OCI-LY7 (cell line): ENCODE results near the gene APPL1. TPM values are rescaled to one million over a fixed set of nuclear protein-coding genes. Genes with fewer than 3 reads are reported as not detected.

Source experiments
- Bru-seq: library from RNA; stranded (reverse); fragments of 400-500 nt; gene quantifications from one replicate; lab custom pipeline; 2021; lab: Mats Ljungman, UMichigan
- BruChase-seq, 2 experiments: library from RNA; stranded (reverse); fragments of 400-500 nt; gene quantifications; one replicate each; lab custom pipeline; 2021; lab: Mats Ljungman, UMichigan
- BruUV-seq: library from RNA; stranded (reverse); fragments of 400-500 nt; replicated peaks from 2 replicates; lab custom pipeline; 2021; lab: Mats Ljungman, UMichigan
- CTCF ChIA-PET: fragments of 300-600 bp; sonication (Branson Sonifier 250); formaldehyde crosslinking; loops from one replicate; lab custom pipeline; 2022; ENCODE audit warnings: antibody characterized with exemption; ENCODE audit not compliant: unreplicated experiment; lab: Charles Lee
- POLR2A ChIA-PET: fragments of 300-600 bp; sonication (Branson Sonifier 250); formaldehyde crosslinking; loops from one replicate; lab custom pipeline; 2022; ENCODE audit warnings: antibody characterized with exemption; lab: Charles Lee
- DNase-seq: peaks from one replicate; pipeline ENCODE4 v3.0.0-alpha.2; 2015; ENCODE audit warnings: low spot score
- H2AFZ ChIP-seq: fragments of 200-600 bp; sonication (generic), shearing (Covaris generic); 2 replicates; pipeline ENCODE4 v1.6.1; 2014; ENCODE audit warnings: mild to moderate bottlenecking, antibody characterized with exemption, low read length, moderate library complexity
- H3K27ac ChIP-seq: fragments of 200-600 bp; sonication (generic); 2 replicates; pipeline ENCODE4 v1.5.1; 2014; ENCODE audit warnings: mixed run types, low read depth, mild to moderate bottlenecking, moderate library complexity, low read length, inconsistent platforms; ENCODE audit not compliant: poor library complexity, severe bottlenecking
- H3K36me3 ChIP-seq: fragments of 200-600 bp; sonication (generic); 2 replicates; pipeline ENCODE4 v1.6.1; 2014; ENCODE audit warnings: mild to moderate bottlenecking, antibody characterized with exemption, low read length, moderate library complexity, mixed read lengths; ENCODE audit not compliant: insufficient read depth
- H3K4me1 ChIP-seq: fragments of 200-600 bp; sonication (generic); 2 replicates; pipeline ENCODE4 v1.5.1; 2014; ENCODE audit warnings: mild to moderate bottlenecking, low read length; ENCODE audit not compliant: insufficient read depth, poor library complexity, severe bottlenecking
- H3K4me2 ChIP-seq: fragments of 200-600 bp; sonication (generic); 2 replicates; pipeline ENCODE4 v1.6.1; 2014; ENCODE audit warnings: mild to moderate bottlenecking, low read length
- H3K4me3 ChIP-seq: fragments of 200-600 bp; sonication (generic); 2 replicates; pipeline ENCODE4 v1.5.1; 2014; ENCODE audit warnings: mild to moderate bottlenecking, low read depth, low read length; ENCODE audit not compliant: poor library complexity, severe bottlenecking
- H3K79me2 ChIP-seq: fragments of 200-600 bp; sonication (generic); 2 replicates; pipeline ENCODE4 v1.6.1; 2016; ENCODE audit warnings: low read depth, mild to moderate bottlenecking, low read length, moderate library complexity, mixed read lengths; ENCODE audit not compliant: insufficient read depth
- H3K9me2 ChIP-seq: fragments of 200-600 bp; sonication (generic); 2 replicates; pipeline ENCODE4 v1.6.1; 2016; ENCODE audit warnings: mild to moderate bottlenecking, low read length, mixed read lengths; ENCODE audit not compliant: insufficient read depth
- H3K9me3 ChIP-seq: fragments of 200-600 bp; sonication (generic); 2 replicates; pipeline ENCODE4 v1.6.1; 2014; ENCODE audit warnings: mild to moderate bottlenecking, mixed run types, low read length, mixed read lengths
- H4K20me1 ChIP-seq: fragments of 200-600 bp; sonication (generic); 2 replicates; pipeline ENCODE4 v1.6.1; 2014; ENCODE audit warnings: mild to moderate bottlenecking, antibody characterized with exemption, low read length, moderate library complexity, mixed read lengths; ENCODE audit not compliant: insufficient read depth
- CTCF ChIP-seq: fragments of 200-600 bp; sonication (generic); conservative IDR thresholded peaks from 2 replicates; pipeline ENCODE4 v1.5.1; 2014; ENCODE audit warnings: mild to moderate bottlenecking, antibody characterized with exemption, low read length, moderate library complexity, mixed read lengths
- EZH2phosphoT487 ChIP-seq: fragments of 200-600 bp; sonication (generic); IDR thresholded peaks from 2 replicates; pipeline ENCODE4 v1.6.1; 2018; ENCODE audit warnings: low read depth, borderline replicate concordance, mild to moderate bottlenecking, mixed run types, antibody characterized with exemption, low read length, moderate library complexity, mixed read lengths
- intact Hi-C: fragments of 100-400 bp; cut with micrococcal nuclease; formaldehyde crosslinking; loops from one replicate; pipeline ENCODE4 v1.10.0; 2022; ENCODE audit not compliant: unreplicated experiment
- long read RNA-seq: library from polyadenylated mRNA; stranded (forward); transcript quantifications from one replicate; pipeline ENCODE4 v2.0.0, GENCODE V29; 2022
- total RNA-seq, 2 experiments: library from RNA; depleted of rRNA in 1 of 2; stranded (reverse); fragments of >200 nt in 1 of 2; shearing (Covaris generic) in 1 of 2; gene quantifications; 2 replicates each; pipeline ENCODE4 v1.2.3, GENCODE V29; 2014 to 2022

APPL1 gene
- total RNA-seq (2014; rRNA removed; shearing (Covaris generic)) (43.3 and 45.9 TPM in 2 replicates), total RNA-seq (2022) (51.1 and 54.5 TPM in 2 replicates), Bru-seq, nascent RNA (percentile 83 among the genes with signal in this experiment), BruChase-seq, experiment 1, labeled RNA remaining after a 6-hour chase (percentile 91 among the genes with signal in this experiment), BruChase-seq, experiment 2, labeled RNA remaining after a 2-hour chase (percentile 90 among the genes with signal in this experiment)
- long read RNA-seq, full-length matches to known transcripts, result 57 of 88 reads
- long read RNA-seq, partial matches to known transcripts, result 9 of 88 reads
- long read RNA-seq, other reads (novel, unspliced or antisense), result 22 of 88 reads

- TSS peak; percentile 81 for BruUV-seq
Observed at GRCh38 chr3:57227204-57227929, at the start of gene APPL1. APPL1 (plus strand) TSS chr3:57227729; CDS start chr3:57227884, 155 bp downstream.

GRCh38 chr3:57179580-57180410 is 47.7 kb upstream of the APPL1 start:
- Histone ChIP-seq H3K36me3 (no peaks in the 10 kb centered on the region), H2AFZ (peak overlapping the region; percentile 36; the same call in 1 of the 2 replicates), H4K20me1 (no peaks in the 10 kb centered on the region), H3K4me1 (peaks cover 27% of the 10 kb centered on the region), H3K9me2 (no peaks in the 10 kb centered on the region), H3K4me2 (no peak overlapping the region), H3K4me3 (no peak overlapping the region), H3K9me3 (no peaks in the 10 kb centered on the region), H3K79me2 (no peaks in the 10 kb centered on the region), H3K27ac (no peak overlapping the region)
- no peak for TF ChIP-seq EZH2phosphoT487
- peak; percentile 80 for TF ChIP-seq CTCF
- intact Hi-C loops, result loop anchor here (10.0 kb wide), 5 partner anchors 165 to 735 kb away; partner anchors contain the start of gene PDE12
- DNase-seq, result peak; percentile 47
- ChIA-PET POLR2A (interaction anchor here (0.5 to 1.5 kb wide), 4 partner anchors 18 to 74 kb away, joined by 4 to 5 read pairs (median 4); partner anchors contain the start of gene APPL1), CTCF (no interaction called here)
- no TSS peak for BruUV-seq

More at GRCh38 chr3:57227204-57227929, at the start of gene APPL1:
- H3K79me2 ChIP-seq, result peaks cover 40% of the 10 kb centered on the region
- no peaks in the 10 kb centered on the region for H3K9me3 ChIP-seq
- DNase-seq, result peak; percentile 95
- ChIA-PET CTCF (interaction anchor here (0.6 kb wide), 2 partner anchors 26 to 413 kb away, joined by 3 to 5 read pairs; no protein-coding TSS in a partner anchor), POLR2A (interaction anchor here (1.5 to 3.0 kb wide), 2 partner anchors 10 to 48 kb away, joined by 5 to 12 read pairs; no protein-coding TSS in a partner anchor)
- no peaks in the 10 kb centered on the region for H4K20me1 ChIP-seq
- H2AFZ ChIP-seq, result peak within 1 kb of the TSS; percentile 95
- peak within 1 kb of the TSS; percentile 84 for H3K4me2 ChIP-seq
- no peaks in the 10 kb centered on the region for H3K9me2 ChIP-seq
- peaks cover 3% of the 10 kb centered on the region; the same call in 1 of the 2 replicates for H3K36me3 ChIP-seq
- peaks cover 36% of the 10 kb centered on the region for H3K4me1 ChIP-seq
- no peak for TF ChIP-seq EZH2phosphoT487
- TF ChIP-seq CTCF, result no peak
- peak within 1 kb of the TSS; percentile 90 for H3K4me3 ChIP-seq
- intact Hi-C loops, result loop anchor here (1.0 to 10.0 kb wide), 2 partner anchors 57 to 213 kb away; no protein-coding TSS in a partner anchor
- H3K27ac ChIP-seq, result peak within 1 kb of the TSS; percentile 44
